Daoy (cell line): ENCODE results near the gene MYO3B. TPM values are rescaled to one million over a fixed set of nuclear protein-coding genes. Genes with fewer than 3 reads are reported as not detected.

Source experiments
- DNase-seq: peaks from one replicate; pipeline ENCODE4 v3.0.0-alpha.2; 2015; ENCODE audit warnings: low read depth
- total RNA-seq: library from RNA; depleted of rRNA; stranded (reverse); fragments of >200 nt; shearing (Covaris generic); gene quantifications from 2 replicates; pipeline ENCODE4 v1.2.3, GENCODE V29; 2014

The MYO3B gene
- total RNA-seq, 1 experiment from 2014 or later, result not detected

- DNase-seq, result no peak
Measured at GRCh38 chr2:170306293-170306873, 128.4 kb downstream of the MYO3B start.

DNA sequence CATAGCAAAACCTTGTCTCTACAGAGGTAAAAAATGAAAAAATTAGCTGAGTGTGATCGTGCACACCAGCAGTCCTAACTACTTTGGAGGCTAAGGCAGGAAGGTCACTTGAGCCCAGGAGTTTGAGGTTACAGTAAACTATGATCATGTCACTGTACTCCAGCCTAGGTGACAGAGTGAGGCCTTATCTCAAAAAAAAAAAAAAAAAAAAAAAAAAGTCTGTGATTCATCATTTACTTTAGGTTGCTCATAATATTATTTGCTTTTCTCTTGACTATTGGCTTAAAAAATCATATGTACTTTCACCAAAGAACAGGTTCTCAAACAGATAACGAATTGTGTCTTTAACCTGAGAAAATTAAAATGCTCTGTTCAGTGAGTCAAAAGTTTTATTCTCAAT lies 129.1 kb downstream of the MYO3B start:
- DNase-seq, result no peak

DNA sequence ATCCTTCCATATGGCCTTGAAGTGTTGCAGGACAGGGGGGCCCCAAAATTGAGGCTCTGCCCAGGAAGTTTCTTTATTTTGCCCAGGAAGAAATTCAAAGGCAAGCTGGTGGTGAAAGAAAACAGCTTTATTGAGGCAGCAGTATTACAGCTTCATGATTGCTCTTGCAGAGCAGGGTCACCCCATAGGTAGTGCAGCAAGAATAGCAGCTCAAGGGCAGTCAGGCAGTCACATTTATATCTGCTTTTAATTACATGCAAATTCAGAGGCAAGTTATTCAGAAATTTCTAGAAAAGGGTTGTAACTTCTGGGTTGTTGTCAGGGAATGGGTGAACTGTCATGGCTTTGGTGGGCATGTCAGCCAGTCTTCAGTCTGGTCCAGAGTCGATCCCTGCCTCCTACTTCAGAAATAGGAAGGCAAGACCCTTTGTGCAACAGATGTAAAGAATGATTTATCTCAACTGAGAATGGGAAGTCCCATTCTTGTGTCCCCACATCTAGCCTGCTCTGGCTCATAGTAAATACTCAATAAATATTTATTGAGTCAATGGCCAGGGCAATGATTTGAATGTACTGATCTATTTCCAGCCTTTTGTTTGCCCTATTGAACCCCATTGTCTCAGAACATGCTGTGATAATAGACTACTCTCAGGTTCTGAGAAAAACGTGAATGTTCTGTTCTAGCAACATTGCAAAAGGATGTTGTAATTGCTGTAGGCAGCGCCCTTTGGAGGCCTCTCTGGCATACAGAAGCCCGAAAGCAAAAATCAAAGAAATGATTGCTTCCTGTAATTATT lies 129.8 kb downstream of the MYO3B start:
- DNase-seq, result no peak

- DNase-seq, result peak; percentile 9
Measured at GRCh38 chr2:170310876-170311502, 133.0 kb downstream of the MYO3B start.

- DNase-seq, result peak; percentile 61
Measured at GRCh38 chr2:170313347-170313991, 135.5 kb downstream of the MYO3B start.

DNA sequence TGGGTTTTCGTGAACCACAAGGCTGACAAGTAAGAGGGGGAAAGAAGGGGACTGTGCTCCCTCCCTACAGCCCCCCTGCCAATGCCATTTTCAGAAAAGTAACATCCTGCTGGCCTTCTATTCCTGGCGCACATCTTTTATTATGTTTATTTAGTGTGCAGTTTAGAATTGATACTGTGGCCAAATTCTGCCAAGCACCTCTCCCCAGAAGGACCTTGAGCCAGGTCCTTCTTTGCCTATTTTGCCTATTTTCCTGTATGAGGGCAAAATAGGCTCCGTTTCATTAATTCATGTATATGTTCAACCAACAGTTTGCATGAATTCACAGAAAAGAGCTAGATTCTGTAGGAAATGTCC lies 136.0 kb downstream of the MYO3B start:
- no peak for DNase-seq

DNA sequence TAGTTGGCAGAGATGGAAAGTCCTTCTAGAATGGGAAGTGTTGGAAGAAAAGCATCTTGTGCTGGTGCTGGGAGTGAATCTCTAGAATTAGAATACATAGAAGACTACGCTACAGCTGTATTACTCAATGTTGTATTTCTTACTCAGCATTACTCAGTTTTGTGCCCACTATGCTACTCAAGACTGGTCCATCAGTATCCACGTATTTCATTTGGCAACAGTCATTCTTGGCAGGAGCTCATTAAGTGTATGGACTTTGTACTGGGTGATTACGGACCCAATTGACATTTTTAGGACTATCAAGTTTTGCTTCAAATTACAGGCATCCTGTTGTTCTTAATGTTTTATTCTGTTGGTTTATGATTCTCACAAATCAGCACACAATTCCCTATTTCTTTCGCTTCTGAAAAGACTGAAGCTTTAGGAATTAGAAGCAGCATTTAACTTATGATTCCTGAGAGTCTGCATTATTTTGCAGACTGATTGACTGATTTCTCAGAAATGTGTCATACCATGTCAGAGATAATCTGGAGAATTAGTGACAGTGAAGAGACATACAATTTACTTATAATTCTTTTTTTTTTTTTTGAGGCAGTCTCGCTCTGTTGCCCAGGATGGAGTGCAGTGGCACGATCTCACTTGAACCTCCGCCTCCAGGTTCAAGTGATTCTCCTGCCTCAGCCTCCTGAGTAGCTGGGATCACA lies 136.9 kb downstream of the MYO3B start:
- DNase-seq, result peak; percentile 17

GRCh38 chr2:170320948-170321347 lies 143.0 kb downstream of the MYO3B start:
- DNase-seq, result no peak

DNA sequence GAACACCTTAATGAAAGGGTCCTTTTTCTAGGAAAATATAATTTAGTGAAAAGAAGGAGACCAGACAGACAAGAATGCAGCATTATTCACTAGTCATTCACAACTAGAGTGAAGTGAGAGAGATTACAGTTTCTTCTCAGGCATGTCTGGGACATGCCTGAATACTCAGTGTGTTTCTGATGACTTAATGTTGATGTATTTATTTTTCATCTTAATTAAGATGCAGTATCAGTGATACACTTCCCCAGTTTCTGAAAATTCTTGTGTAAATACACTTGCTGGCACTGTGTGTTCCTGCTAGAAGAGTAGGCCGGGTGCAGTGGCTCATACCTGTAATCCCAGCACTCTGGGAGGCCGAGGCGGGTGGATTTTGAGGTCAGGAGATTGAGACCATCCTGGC lies 143.6 kb downstream of the MYO3B start:
- no peak for DNase-seq

DNA sequence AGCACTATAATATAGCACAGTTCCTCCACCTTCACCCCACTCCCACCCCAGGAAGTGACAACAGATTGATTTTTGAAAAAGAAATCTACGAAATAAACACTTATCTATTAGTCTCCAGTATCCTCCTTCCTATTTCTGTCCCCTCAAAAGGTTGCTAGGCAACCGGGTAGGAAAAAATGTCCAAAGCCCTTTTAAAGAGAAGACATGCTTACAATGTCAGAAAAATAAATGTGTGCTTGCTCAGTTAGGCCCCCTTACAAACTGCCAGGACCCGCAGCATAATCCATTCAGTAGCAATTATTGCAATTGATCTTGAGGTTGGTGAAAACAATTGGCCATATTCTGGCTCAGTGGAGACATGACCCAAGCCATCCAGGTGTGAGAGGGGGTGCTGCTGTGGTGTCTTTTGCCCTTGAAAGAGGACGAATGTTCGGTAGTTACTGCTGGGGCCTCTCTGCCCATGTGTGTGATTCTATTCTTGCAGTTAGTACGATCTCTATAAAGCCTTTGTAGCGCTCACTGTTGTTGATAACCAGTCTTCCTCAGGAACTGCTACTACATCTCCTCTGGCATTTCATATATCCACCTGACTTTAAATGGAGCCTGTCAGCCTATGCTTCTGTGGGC lies 144.3 kb downstream of the MYO3B start:
- DNase-seq, result no peak

- DNase-seq, result no peak
Measured at GRCh38 chr2:170323743-170324142, 145.8 kb downstream of the MYO3B start.

- DNase-seq, result peak; percentile 34
Measured at GRCh38 chr2:170324640-170325046, 146.7 kb downstream of the MYO3B start.

DNA sequence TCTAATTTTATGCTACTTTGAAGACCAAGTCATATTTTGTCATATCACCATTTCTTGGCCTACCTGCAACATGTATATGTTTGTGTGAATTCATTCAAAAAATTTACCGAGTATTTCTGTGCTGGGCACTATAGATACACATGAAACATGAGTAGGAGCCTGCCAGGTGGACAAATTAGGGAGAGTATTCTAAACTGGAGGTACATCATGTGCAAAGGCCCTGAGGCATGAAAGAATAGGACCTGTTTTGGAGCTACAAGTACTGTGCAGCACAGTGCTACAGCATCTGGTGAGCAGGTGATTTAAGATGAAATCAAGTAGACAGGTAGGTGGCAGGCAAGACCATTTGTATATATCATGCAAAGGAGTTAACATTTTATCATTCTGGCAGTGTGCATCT lies 152.9 kb downstream of the MYO3B start:
- no peak for DNase-seq

- DNase-seq, result no peak
Measured at GRCh38 chr2:170332676-170333402, 154.9 kb downstream of the MYO3B start.

DNA sequence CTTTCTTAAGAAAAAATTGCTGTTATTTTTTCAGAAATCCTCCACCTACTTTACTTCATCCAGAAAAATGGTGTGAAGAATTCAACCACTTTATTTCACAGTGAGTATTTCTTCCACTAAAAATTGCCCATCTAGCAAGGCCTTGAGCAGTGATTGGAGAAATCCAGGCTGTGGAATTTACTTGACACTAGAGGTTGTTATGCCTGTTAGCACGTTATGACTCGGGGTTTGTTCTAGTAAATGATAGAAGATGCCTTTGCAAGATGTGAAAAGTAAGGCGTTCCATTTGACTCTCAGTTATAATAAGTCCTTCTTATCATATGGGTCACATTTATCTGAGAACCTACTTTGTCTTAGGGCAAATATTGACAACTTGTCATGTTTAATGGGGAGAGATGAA lies 157.4 kb downstream of the MYO3B start:
- no peak for DNase-seq

GRCh38 chr2:170336408-170336807 lies 158.5 kb downstream of the MYO3B start:
- DNase-seq, result no peak

- DNase-seq, result no peak
Measured at GRCh38 chr2:170336916-170337315, 159.0 kb downstream of the MYO3B start.

GRCh38 chr2:170339322-170339721 lies 161.4 kb downstream of the MYO3B start:
- DNase-seq, result no peak

DNA sequence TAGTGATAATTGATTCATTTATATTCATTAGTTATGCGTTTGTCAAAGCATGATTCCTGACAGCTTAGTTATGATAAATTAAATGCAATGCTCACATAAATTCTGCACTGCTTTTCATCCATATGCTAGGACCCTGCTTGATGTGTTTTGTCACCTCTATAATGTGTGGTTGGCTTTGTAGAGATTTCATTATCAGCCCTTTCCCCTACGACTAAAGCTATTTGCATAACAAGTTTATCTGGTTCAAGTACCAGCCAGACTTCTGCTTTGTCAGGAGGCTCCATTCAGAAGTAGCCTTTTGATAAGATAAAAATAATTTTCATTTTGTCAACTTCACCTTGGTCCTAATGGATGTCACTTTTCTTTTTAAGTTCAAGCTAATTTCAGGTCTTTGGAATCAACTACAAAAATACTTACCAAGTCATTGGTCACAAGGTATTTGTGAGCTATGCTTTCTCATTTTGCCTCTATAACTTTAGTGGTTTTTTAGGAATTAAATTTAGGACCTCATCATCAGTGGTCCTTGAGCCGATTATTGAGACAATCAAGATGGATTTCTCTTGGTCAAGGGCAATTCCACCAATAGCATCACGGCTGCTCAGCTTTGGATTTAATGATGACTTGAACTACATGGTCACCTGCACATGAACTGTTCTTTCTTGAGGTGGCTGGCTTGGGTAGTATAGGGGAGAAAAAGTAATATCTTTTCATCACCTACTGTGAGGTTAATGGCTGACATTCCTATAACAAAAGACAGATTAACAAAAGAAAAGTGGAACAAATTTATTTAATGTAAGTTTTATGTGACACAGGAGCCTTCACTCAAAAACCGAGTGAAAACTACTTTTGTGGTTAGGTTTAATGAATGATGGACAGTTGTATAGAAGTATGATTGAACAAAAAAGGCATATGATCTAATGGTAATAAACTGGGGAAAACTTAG lies 162.1 kb downstream of the MYO3B start:
- no peak for DNase-seq

- DNase-seq, result no peak
Measured at GRCh38 chr2:170340693-170341068, 162.7 kb downstream of the MYO3B start.
